COLO829 (cell line): ENCODE results near the gene SLC6A4.
"Not testable (repeated sequence)": the region's sequence is repeated elsewhere in the genome, so short reads cannot be mapped to it uniquely, and the experiment has no call there.

Experiments used
- DNase-seq: peaks from one replicate; pipeline ENCODE4 v3.0.0; 2012; ENCODE audit warnings: low spot score

SLC6A4 gene

GRCh38 chr17:30219315-30219714 lies 16.2 kb downstream of the SLC6A4 start:
- DNase-seq, result no peak

GRCh38 chr17:30218799-30219198 lies 16.7 kb downstream of the SLC6A4 start:
- no peak for DNase-seq

GRCh38 chr17:30217746-30218245 lies 17.7 kb downstream of the SLC6A4 start:
- DNase-seq, result no peak

- DNase-seq, result no peak
These were observed 18.4 kb downstream of the SLC6A4 start for GRCh38 chr17:30217054-30217453.

GRCh38 chr17:30212750-30213149 lies 22.7 kb downstream of the SLC6A4 start:
- DNase-seq, result no peak

- no peak for DNase-seq
These were observed 24.1 kb downstream of the SLC6A4 start for GRCh38 chr17:30211371-30211770.

- DNase-seq, result no peak
These were observed 24.6 kb downstream of the SLC6A4 start for GRCh38 chr17:30210901-30211300.

- DNase-seq, result no peak
These were observed 25.1 kb downstream of the SLC6A4 start for GRCh38 chr17:30210366-30210765.

GRCh38 chr17:30209930-30210329 lies 25.6 kb downstream of the SLC6A4 start:
- DNase-seq, result no peak

- DNase-seq, result no peak
These were observed 27.3 kb downstream of the SLC6A4 start for GRCh38 chr17:30208214-30208613.

GRCh38 chr17:30207655-30208054 lies 27.8 kb downstream of the SLC6A4 start:
- DNase-seq, result no peak

GRCh38 chr17:30203471-30203981 lies 32.0 kb downstream of the SLC6A4 start:
- no peak for DNase-seq

- not testable (repeated sequence) for DNase-seq
These were observed 34.8 kb downstream of the SLC6A4 start for GRCh38 chr17:30200656-30201055.

GRCh38 chr17:30200106-30200505 lies 35.4 kb downstream of the SLC6A4 start:
- no peak for DNase-seq

GRCh38 chr17:30199600-30199999 lies 35.9 kb downstream of the SLC6A4 start:
- DNase-seq, result no peak

GRCh38 chr17:30197416-30197815 lies 38.1 kb downstream of the SLC6A4 start:
- no peak for DNase-seq

- no peak for DNase-seq
These were observed 39.0 kb downstream of the SLC6A4 start for GRCh38 chr17:30196504-30196903.

- no peak for DNase-seq
These were observed 44.4 kb downstream of the SLC6A4 start for GRCh38 chr17:30191072-30191471.

- no peak for DNase-seq
These were observed 47.1 kb downstream of the SLC6A4 start for GRCh38 chr17:30188211-30188939.

- no peak for DNase-seq
These were observed 47.9 kb downstream of the SLC6A4 start for GRCh38 chr17:30187573-30187972.

GRCh38 chr17:30186761-30187160 lies 48.7 kb downstream of the SLC6A4 start:
- no peak for DNase-seq

GRCh38 chr17:30176855-30177254 lies 58.6 kb downstream of the SLC6A4 start:
- DNase-seq, result no peak

GRCh38 chr17:30174556-30174955 lies 60.9 kb downstream of the SLC6A4 start:
- no peak for DNase-seq

GRCh38 chr17:30173649-30174048 lies 61.8 kb downstream of the SLC6A4 start:
- no peak for DNase-seq
